WERI-Rb-1 (cell line): ENCODE results near the gene HTR2B.

Source experiments
- DNase-seq: peaks from one replicate; pipeline ENCODE4 v3.0.0-alpha.2; 2020
- H3K27ac ChIP-seq: fragments of 250-450 bp; sonication (Bioruptor Pico); 2 replicates; pipeline ENCODE4 v1.5.1; 2020; ENCODE audit warnings: mild to moderate bottlenecking, moderate library complexity
- H3K27me3 ChIP-seq: fragments of 250-450 bp; sonication (Bioruptor Pico); 2 replicates; pipeline ENCODE4 v1.5.1; 2021; ENCODE audit warnings: mild to moderate bottlenecking, low read depth, moderate library complexity; ENCODE audit not compliant: insufficient read depth, severe bottlenecking
- H3K36me3 ChIP-seq: fragments of 250-450 bp; sonication (Bioruptor Pico); 2 replicates; pipeline ENCODE4 v1.5.1; 2020; ENCODE audit warnings: mild to moderate bottlenecking, moderate library complexity
- H3K4me3 ChIP-seq: 2 replicates; pipeline ENCODE4 v1.5.1; 2011; ENCODE audit warnings: low read depth, mild to moderate bottlenecking, control low read depth, low read length
- H3K9me3 ChIP-seq: fragments of 250-450 bp; sonication (Bioruptor Pico); 2 replicates; pipeline ENCODE4 v1.5.1; 2021; ENCODE audit warnings: mild to moderate bottlenecking, moderate library complexity; ENCODE audit not compliant: severe bottlenecking
- TF ChIP-seq, protein P1 (sequence below): IDR thresholded peaks from 2 replicates; pipeline ENCODE4 v1.5.1; 2011; ENCODE audit warnings: low read depth, mild to moderate bottlenecking, control low read depth, inconsistent platforms, low read length

Gene HTR2B

DNA sequence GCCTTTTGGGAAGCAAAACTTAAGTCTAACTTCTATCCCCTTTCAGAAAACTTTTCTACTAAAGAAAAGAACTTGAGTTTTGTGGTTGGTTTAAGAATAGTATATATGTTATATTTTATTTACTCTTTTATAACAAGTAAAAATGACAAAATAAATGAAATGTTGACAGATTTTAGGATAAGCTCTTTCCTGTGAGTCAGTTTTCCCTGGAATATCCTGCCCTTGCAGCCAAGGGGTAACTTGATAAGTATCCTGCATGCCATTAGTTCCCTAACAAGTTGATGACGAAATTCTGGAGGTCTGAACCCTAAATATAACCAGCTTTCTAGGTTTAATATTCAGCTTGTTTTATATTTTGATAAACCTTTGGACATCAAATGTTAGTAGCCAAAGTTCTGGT lies 7.3 kb upstream of the HTR2B start:
- Histone ChIP-seq H3K27ac (no peak overlapping the region), H3K9me3 (no peaks in the 10 kb centered on the region), H3K4me3 (no peak overlapping the region), H3K36me3 (no peaks in the 10 kb centered on the region), H3K27me3 (no peaks in the 10 kb centered on the region)
- TF ChIP-seq, protein P1, sequence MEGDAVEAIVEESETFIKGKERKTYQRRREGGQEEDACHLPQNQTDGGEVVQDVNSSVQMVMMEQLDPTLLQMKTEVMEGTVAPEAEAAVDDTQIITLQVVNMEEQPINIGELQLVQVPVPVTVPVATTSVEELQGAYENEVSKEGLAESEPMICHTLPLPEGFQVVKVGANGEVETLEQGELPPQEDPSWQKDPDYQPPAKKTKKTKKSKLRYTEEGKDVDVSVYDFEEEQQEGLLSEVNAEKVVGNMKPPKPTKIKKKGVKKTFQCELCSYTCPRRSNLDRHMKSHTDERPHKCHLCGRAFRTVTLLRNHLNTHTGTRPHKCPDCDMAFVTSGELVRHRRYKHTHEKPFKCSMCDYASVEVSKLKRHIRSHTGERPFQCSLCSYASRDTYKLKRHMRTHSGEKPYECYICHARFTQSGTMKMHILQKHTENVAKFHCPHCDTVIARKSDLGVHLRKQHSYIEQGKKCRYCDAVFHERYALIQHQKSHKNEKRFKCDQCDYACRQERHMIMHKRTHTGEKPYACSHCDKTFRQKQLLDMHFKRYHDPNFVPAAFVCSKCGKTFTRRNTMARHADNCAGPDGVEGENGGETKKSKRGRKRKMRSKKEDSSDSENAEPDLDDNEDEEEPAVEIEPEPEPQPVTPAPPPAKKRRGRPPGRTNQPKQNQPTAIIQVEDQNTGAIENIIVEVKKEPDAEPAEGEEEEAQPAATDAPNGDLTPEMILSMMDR = no peak
- DNase-seq = no peak

DNA sequence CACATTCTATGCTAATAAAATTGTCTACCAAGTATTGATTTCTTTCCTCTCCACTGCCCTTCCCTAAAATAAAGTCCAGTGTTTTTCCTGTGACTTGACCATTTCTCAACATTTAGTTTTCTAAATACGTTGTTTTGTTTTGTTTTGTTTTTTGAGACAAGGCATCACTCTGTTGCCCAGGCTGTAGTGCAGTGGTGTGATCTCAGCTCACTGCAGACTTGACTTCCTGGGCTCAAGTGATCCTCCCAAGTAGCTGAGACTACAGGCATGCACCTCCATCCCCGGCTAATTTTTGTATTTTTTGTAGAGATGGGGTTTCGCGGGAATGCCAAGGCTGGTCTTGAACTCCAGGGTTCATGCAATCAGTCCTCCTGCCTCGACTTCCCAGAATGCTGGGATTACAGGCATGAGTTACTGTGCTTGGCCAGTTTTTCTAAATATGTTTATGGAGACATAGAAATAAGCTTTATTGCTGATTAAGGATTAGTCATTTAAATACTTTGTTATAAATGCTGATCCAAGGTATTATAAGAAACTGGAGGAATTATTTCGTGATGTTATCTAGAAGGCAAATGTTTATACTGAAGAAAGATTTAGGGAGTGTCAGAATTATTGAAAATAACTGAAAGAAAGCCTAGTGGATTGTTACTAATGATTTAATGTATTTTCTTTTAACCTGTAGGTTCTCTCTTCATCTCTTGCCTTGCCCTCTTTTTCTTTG lies 5.7 kb upstream of the HTR2B start:
- TF ChIP-seq, protein P1 = no peak
- Histone ChIP-seq H3K27ac (no peak overlapping the region), H3K27me3 (no peaks in the 10 kb centered on the region), H3K36me3 (no peaks in the 10 kb centered on the region), H3K9me3 (no peaks in the 10 kb centered on the region), H3K4me3 (no peak overlapping the region)
- DNase-seq = no peak

DNA sequence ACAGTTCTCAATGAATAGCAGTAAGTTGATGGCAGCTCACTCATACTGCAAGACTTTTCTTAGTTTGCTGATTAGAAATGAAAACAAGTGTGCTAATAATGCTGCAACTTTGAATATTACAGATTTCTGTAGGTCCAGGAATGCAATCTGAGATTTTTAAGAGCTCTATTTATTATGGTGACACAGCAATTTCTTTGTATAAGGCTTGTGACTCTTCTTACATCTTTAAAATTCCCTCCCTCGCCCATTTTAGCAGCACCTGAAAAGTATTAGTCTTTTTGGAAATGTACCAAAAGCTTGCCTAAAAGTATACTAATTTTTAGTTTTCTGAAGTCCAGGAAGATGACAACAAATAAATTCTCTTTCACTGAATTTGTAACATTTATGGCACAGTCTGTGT lies 4.4 kb upstream of the HTR2B start:
- DNase-seq = no peak
- TF ChIP-seq, protein P1 = no peak
- H3K4me3 ChIP-seq = no peak overlapping the region

DNA sequence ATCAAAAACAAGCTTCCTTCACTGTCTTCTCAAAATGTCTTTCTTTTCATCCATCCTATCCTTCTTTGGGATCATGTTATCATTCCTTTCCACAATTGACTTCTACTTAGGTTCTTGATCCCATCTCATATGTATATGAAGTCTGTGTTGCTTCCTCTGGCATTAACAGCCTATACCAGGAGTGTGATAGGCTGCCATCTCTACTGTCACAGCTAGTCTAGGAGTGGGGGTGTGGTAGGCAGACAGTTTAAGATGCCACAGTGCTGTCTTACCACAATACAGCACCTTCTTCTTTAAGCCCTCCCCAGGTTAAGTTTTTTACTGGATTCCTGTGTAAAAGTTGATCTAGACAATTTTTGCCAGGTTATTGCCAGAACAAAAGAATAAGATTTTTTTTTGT lies 3.7 kb upstream of the HTR2B start:
- no peak for DNase-seq
- no peak overlapping the region for H3K4me3 ChIP-seq
- H3K27me3 ChIP-seq = no peaks in the 10 kb centered on the region
- no peaks in the 10 kb centered on the region for H3K9me3 ChIP-seq
- no peaks in the 10 kb centered on the region for H3K36me3 ChIP-seq
- H3K27ac ChIP-seq = no peak overlapping the region
- TF ChIP-seq, protein P1 = no peak

More for the DNA sequence above, 4.4 kb upstream of the HTR2B start:
- Histone ChIP-seq H3K27ac (no peak overlapping the region), H3K27me3 (no peaks in the 10 kb centered on the region), H3K36me3 (no peaks in the 10 kb centered on the region), H3K9me3 (no peaks in the 10 kb centered on the region)

DNA sequence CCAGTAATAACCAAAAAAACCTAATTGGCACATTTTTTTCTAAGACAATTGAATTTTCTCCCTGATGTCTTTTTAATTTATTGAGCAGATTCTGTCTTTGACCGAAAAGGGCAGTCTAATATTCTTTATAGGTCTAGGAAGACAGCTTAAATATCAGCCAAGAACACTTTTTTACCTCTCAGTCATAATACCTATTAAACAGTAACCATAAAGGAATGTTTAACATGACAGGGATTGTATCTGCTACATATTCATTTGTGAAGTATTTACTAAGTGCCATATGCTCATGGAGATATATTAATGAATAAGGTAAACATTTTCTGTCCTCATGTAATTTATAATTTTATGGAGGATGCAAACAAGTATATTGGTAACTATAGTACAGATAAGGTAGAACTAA lies 3.1 kb upstream of the HTR2B start:
- Histone ChIP-seq H3K36me3 (no peaks in the 10 kb centered on the region), H3K27ac (no peak overlapping the region), H3K9me3 (no peaks in the 10 kb centered on the region), H3K27me3 (no peaks in the 10 kb centered on the region), H3K4me3 (no peak overlapping the region)
- TF ChIP-seq, protein P1 = no peak
- no peak for DNase-seq

DNA sequence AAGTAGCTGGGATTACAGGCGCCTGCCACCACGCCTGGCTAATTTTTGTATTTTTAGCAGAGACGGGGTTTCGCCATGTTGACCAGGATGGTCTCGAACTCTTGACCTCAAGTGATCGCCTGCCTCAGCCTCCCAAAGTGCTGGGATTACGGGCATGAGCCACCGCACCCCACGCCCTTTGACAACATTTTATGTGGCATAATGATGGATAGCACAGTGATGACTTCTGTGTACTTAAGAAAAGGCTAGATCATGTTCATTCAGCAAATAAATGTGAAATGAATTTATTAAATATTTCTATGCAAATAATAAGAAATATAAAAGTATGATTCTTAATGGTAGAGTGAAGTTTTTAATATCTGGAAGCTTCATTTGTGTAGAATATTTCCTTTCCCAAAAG lies 2.6 kb upstream of the HTR2B start:
- Histone ChIP-seq H3K36me3 (no peaks in the 10 kb centered on the region), H3K4me3 (no peak overlapping the region), H3K9me3 (no peaks in the 10 kb centered on the region), H3K27ac (no peak overlapping the region), H3K27me3 (no peaks in the 10 kb centered on the region)
- TF ChIP-seq, protein P1 = no peak
- no peak for DNase-seq
